Measurements from ENCODE around the gene PPIP5K1.

- TF ChIP-seq, protein P1, sequence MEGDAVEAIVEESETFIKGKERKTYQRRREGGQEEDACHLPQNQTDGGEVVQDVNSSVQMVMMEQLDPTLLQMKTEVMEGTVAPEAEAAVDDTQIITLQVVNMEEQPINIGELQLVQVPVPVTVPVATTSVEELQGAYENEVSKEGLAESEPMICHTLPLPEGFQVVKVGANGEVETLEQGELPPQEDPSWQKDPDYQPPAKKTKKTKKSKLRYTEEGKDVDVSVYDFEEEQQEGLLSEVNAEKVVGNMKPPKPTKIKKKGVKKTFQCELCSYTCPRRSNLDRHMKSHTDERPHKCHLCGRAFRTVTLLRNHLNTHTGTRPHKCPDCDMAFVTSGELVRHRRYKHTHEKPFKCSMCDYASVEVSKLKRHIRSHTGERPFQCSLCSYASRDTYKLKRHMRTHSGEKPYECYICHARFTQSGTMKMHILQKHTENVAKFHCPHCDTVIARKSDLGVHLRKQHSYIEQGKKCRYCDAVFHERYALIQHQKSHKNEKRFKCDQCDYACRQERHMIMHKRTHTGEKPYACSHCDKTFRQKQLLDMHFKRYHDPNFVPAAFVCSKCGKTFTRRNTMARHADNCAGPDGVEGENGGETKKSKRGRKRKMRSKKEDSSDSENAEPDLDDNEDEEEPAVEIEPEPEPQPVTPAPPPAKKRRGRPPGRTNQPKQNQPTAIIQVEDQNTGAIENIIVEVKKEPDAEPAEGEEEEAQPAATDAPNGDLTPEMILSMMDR (IDR thresholded peaks at IDR 0.05) = no peak
- no peak for TF ChIP-seq ZFX (IDR thresholded peaks at IDR 0.05; ENCODE audit: borderline replicate concordance)
Measured at GRCh38 chr15:43552256-43552655, 37.8 kb downstream of the PPIP5K1 start.
